ENCODE results near the gene CCNH.

GRCh38 chr5:87372705-87373104, 40.0 kb downstream of the CCNH start:
- TF ChIP-seq, protein P1, sequence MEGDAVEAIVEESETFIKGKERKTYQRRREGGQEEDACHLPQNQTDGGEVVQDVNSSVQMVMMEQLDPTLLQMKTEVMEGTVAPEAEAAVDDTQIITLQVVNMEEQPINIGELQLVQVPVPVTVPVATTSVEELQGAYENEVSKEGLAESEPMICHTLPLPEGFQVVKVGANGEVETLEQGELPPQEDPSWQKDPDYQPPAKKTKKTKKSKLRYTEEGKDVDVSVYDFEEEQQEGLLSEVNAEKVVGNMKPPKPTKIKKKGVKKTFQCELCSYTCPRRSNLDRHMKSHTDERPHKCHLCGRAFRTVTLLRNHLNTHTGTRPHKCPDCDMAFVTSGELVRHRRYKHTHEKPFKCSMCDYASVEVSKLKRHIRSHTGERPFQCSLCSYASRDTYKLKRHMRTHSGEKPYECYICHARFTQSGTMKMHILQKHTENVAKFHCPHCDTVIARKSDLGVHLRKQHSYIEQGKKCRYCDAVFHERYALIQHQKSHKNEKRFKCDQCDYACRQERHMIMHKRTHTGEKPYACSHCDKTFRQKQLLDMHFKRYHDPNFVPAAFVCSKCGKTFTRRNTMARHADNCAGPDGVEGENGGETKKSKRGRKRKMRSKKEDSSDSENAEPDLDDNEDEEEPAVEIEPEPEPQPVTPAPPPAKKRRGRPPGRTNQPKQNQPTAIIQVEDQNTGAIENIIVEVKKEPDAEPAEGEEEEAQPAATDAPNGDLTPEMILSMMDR (conservative IDR thresholded peaks at IDR 0.05; ENCODE audit: low read length), result no peak
- TF ChIP-seq EZH2phosphoT487 (IDR thresholded peaks at IDR 0.05; ENCODE audit: borderline replicate concordance, low read depth, low read length), result no peak
